OCI-LY1 (cell line): ENCODE measurements around the gene ZNF274.

ENCODE experiments used
- EZH2 ChIP-seq: fragments of 200-600 bp; sonication (generic), shearing (Covaris generic); IDR thresholded peaks from 2 replicates; pipeline ENCODE4 v1.8.0; 2017; ENCODE audit warnings: borderline replicate concordance, mixed run types, mild to moderate bottlenecking, antibody characterized with exemption, low read length, moderate library complexity, mixed read lengths
- TF ChIP-seq, protein P1 (sequence below): fragments of 200-600 bp; sonication (generic), shearing (Covaris generic); IDR thresholded peaks from 2 replicates; pipeline ENCODE4 v1.5.1; 2017; ENCODE audit warnings: mild to moderate bottlenecking, antibody characterized with exemption, low read length, moderate library complexity, mixed read lengths

DNA sequence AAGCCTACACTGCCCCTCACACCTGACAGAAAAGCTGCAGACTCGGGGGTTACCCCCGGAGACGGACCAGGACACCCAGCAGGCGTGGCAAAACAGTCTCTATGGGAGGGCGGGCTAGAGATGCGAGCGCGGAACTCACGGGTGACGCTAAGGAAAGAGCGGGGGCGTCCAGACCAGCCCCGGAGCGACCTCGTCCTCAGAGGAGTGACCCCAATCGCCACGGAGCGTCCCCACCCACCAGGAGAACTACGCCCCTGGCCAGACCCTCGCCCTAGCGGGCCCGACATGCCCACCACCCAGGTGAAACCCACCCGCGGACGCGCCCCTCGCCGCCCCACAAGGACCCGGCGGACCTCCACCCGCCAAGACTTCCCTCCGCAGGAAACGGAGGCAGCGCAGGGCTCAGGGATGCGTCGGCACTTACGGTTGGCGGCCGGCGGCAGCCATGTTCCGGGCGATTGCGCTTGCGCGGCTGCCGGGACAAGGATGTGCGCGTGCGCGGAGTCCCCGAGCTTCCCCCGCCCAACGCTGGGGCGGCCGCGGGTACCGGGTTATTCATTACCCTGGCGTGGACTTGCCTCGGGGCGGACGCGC lies 32.4 kb upstream of the ZNF274 start, which contains the start of gene ZNF329:
- TF ChIP-seq, protein P1, sequence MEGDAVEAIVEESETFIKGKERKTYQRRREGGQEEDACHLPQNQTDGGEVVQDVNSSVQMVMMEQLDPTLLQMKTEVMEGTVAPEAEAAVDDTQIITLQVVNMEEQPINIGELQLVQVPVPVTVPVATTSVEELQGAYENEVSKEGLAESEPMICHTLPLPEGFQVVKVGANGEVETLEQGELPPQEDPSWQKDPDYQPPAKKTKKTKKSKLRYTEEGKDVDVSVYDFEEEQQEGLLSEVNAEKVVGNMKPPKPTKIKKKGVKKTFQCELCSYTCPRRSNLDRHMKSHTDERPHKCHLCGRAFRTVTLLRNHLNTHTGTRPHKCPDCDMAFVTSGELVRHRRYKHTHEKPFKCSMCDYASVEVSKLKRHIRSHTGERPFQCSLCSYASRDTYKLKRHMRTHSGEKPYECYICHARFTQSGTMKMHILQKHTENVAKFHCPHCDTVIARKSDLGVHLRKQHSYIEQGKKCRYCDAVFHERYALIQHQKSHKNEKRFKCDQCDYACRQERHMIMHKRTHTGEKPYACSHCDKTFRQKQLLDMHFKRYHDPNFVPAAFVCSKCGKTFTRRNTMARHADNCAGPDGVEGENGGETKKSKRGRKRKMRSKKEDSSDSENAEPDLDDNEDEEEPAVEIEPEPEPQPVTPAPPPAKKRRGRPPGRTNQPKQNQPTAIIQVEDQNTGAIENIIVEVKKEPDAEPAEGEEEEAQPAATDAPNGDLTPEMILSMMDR = no peak
- TF ChIP-seq EZH2 = no peak
